Activated CD4-positive, alpha-beta T cell treated with anti-CD3 and anti-CD28 coated beads, Interleukin-2, Interleukin-4, amounts not matched to agents 100 ng/mL and 50 ng/mL, durations not matched to agents 16 hours and 8 hours (primary cell): Measurements from ENCODE around the gene ZNF778.
"Not testable (repeated sequence)": the region's sequence is repeated elsewhere in the genome, so short reads cannot be mapped to it uniquely, and the experiment has no call there.

ENCODE experiments used
- DNase-seq: peaks from one replicate; pipeline ENCODE4 v3.0.0-alpha.2; 2020; ENCODE audit warnings: low spot score

Gene ZNF778

DNA sequence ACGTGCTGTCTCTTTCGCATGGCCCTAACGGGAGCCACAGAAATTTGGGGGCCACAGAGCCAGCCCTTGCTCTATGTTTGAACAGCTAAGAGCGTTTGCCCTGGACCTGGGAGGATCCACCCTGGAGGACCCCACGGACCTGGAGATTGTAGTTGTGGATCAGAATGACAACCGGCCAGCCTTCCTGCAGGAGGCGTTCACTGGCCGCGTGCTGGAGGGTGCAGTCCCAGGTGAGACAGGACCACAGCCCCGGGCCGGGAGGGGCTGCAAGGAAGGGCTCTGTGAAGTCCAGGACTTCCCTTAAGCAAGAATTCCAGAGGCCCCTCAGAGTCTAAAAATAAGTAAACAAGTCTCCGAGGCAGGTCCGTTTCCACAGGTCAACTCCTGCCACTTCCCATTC, 34.0 kb upstream of the ZNF778 start:
- DNase-seq, result no peak

DNA sequence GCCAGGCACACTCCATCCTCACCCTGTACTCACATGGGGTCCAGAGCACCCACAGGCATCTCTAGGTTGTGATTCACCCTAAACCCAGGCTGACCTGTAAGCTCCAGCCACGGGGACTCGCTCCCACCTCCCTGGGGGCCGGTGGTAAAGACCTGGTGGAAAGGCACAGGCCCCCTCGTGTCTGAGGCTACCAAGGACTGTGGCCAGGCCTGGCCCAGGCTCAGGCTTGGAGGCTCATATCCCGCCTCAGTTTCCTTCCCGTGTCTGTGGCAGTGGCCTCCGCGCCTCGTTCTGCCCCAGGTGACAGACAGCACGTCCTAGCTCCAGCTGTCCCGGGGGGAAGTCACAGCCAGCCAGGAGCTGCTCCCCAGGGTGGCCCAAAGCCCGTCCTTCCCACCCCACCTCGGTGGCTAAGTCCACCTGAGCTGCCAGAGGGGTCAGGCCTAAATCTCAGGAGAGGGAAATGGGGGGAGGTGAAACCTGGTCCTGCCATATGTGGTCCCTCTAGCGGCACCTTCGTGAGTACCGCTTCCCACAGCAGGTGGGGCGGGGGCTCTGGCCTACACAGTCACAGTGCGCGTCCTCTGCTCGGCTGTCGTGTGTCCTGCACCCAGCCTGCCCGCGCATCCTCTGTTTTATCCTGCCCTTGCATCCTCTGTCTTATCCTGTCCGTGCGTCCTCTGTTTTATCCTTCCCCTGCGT, 33.4 kb upstream of the ZNF778 start:
- no peak for DNase-seq

DNA sequence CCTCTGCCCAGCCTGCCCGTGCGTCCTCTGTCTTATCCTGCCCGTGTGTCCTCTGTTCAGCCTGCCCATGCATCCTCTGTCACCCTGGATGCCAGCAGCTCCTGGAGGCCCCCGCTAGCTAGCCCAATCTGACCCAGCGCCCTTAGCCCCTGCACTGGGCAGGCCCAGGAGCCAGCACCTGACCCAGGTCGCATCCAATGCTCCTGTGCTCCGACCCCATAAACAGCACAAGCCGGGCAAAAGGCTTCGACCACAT, 32.9 kb upstream of the ZNF778 start:
- DNase-seq, result no peak

DNA sequence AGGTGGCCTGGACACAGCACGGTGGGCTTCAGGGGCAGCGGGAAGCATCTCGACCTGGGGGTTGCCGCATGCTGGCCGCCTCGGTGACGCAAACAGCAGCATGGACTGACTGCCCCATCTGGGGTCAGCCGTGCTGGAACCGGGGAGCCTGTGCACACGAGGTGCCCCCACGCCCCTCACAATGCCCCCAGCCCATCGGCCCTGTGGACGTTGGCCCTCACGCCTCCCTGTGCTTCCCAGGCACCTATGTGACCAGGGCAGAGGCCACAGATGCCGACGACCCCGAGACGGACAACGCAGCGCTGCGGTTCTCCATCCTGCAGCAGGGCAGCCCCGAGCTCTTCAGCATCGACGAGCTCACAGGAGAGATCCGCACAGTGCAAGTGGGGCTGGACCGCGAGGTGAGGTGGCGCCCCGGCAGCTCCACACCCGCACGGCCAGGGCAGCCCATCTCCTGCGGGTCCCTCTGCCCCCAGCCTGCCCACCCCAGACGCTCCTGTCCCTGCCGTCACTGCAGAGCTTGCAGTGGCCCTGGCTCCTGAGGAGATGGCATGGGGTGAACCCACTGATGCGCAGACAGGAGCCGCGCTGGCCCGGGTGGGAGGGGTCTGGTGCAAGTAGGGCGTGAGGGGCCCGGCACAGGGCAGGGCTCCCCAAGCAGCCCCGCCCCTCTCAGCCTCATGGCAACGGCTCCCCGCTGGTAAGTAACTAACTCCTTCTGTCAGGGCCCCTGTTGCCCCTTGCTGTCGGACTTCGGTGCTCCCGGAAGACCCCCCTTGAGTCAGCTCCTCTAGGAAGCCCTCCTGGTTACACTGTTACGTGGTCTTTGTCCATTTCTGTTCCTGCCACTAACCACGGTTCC, 32.3 kb upstream of the ZNF778 start:
- DNase-seq, result no peak

DNA sequence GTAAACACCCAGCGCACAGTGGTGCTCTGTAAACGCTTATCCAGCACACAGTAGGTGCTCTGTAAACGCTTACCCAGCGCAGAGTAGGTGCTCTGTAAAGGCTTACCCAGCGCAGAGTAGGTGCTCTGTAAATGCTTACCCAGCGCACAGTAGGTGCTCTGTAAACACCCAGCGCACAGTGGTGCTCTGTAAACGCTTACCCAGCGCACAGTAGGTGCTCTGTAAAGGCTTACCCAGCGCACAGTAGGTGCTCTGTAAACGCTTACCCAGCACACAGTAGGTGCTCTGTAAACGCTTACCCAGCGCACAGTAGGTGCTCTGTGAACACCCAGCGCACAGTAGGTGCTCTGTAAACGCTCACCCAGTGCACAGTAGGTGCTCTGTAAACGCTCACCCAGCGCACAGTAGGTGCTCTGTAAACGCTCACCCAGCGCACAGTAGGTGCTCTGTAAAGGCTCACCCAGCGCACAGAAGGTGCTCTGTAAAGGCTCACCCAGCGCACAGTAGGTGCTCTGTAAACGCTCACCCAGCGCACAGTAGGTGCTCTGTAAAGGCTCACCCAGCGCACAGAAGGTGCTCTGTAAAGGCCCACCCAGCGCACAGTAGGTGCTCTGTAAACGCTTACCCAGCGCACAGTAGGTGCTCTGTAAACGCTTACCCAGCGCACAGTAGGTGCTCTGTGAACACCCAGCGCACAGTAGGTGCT, 31.5 kb upstream of the ZNF778 start:
- DNase-seq, result not testable (repeated sequence)

DNA sequence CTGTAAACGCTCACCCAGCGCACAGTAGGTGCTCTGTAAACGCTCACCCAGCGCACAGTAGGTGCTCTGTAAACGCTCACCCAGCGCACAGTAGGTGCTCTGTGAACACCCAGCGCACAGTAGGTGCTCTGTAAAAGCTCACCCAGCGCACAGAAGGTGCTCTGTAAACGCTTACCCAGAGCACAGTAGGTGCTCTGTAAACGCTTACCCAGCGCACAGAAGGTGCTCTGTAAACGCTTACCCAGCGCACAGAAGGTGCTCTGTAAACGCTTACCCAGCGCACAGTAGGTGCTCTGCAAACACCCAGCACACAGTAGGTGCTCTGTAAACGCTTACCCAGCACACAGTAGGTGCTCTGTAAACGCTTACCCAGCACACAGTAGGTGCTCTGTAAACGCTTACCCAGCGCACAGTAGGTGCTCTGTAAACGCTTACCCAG, 30.9 kb upstream of the ZNF778 start:
- not testable (repeated sequence) for DNase-seq

DNA sequence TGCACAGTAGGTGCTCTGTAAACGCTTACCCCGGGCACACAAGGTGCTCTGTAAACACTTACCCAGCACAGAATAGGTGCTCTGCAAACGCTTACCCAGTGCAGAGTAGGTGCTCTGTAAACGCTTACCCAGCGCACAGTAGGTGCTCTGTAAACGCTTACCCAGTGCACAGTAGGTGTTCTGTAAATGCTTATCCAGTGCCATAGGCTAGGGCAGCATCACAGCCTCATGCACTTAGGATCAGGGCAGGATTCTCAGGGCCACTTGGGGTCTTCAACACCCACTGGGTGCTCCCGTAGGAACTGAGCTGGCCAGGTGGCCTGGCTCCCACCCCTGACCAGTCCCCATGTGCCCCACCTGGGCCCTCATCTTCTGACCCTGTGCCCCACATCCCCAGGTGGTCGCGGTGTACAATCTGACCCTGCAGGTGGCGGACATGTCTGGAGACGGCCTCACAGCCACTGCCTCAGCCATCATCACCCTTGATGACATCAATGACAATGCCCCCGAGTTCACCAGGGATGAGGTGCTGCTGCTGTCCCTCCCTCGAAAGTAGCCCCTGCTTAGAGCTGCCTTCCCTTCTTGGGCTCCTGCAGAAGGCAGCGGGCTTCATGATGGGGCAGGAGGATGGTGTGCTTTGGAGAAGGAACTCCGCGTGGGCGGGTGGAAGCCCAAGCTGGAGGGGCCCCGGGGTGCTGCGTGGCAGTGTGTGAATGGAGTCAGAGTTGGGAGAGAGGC, 30.3 kb upstream of the ZNF778 start:
- no peak for DNase-seq

DNA sequence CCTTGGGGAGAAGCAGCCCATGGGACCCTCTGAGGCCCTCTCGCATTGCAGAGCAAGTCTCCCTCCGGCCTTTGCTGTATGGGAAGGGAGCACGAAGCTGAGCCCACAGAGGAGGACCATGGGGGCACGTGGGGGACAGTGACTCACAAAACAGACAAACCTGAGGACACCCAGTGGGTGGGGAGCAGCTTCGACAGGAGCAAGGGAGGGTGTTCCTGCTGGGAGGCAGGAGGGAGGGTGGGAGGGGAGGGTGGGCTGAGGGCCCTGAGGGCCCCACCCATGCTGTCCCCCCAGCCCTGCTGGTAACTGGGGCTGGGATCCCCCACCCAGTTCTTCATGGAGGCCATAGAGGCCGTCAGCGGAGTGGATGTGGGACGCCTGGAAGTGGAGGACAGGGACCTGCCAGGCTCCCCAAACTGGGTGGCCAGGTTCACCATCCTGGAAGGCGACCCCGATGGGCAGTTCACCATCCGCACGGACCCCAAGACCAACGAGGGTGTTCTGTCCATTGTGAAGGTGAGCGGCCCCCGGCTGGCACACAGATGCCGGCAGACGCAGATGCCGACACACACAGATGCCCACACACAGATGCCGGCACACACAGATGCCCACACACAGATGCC, 29.6 kb upstream of the ZNF778 start:
- no peak for DNase-seq

DNA sequence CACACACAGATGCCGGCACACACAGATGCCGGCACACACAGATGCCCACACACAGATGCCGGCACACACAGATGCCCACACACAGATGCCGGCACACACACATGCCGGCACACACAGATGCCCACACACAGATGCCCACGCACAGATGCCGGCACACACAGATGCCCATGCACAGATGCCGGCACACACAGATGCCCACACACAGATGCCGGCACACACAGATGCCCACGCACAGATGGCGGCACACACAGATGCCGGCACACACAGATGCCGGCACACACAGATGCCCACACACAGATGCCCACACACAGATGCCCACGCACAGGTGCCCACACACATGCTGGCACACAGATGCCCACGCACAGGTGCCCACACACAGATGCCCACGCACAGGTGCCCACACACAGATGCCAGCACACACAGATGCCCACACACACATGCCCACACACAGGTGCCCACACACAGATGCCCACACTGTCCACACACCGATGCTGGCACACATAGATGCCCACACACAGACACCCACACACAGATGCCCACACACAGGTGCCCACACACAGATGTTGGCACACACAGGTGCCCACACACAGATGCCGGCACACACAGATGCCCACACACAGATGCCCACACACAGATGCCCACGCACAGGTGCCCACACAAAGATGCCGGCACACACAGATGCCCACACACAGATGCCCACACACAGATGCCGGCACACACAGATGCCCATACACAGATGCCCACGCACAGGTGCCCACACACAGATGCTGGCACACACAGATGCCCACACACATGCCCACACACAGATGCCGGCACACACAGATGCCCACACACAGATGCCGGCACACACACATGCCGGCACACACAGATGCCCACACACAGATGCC, 28.8 kb upstream of the ZNF778 start:
- not testable (repeated sequence) for DNase-seq

DNA sequence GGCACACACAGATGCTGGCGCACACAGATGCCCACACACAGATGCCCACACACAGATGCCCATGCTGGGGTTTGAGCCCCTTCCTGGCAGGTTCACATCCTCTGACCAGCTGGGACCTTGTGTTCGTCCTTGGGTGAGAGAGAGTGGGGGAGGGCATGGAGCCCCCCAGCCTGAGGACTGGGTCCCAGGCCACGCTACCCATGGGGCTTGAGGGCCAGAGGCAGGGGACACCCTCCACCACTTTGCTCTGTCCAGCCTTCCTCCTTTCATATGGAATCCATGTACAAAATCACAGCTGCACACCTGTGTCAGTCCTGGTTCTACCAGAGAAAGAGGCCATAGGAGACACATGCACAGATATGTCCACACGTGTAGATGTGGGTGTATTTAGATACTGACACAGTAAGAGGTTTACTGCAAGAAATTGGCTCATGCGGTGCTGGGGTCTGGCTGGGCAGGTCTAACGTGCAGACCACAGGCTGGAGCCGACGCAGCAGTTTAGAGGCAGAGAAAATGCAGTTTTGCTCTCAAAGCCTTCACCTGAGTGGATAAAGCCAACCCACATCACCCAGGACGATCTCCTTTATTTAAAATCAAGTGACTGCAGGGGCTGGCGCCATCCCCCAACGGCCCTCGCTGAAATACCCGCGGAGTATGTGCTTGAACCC, 28.0 kb upstream of the ZNF778 start:
- no peak for DNase-seq

DNA sequence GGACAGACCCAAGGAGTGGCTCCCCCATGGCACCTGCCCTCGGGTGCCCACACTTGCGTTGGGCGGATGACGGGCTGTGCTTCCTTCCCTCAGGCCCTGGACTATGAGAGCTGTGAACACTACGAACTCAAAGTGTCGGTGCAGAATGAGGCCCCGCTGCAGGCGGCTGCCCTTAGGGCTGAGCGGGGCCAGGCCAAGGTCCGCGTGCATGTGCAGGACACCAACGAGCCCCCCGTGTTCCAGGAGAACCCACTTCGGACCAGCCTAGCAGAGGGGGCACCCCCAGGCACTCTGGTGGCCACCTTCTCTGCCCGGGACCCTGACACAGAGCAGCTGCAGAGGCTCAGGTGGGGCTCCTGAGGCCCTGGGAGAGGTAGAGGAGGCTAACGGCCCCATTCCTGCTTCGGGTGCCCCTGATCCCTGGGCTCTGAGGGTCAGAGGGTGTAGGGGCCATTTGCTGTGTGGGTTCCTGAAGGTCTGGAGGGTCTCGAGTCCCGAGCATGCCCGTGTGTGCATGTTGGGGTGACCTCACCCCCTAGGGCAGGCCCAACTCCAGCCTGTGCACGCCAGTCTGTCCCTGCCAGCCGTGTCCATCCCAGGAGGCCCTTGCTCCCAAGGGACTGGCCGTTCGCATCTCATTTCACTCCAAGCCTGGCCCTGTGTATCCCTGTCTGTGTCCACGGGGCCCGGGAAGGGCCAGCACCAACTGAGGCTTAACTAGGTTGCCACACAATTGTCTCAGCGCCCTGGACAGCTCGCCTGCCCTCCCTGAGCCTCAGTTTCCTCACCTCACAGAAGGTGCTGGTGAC, 27.1 kb upstream of the ZNF778 start:
- no peak for DNase-seq

DNA sequence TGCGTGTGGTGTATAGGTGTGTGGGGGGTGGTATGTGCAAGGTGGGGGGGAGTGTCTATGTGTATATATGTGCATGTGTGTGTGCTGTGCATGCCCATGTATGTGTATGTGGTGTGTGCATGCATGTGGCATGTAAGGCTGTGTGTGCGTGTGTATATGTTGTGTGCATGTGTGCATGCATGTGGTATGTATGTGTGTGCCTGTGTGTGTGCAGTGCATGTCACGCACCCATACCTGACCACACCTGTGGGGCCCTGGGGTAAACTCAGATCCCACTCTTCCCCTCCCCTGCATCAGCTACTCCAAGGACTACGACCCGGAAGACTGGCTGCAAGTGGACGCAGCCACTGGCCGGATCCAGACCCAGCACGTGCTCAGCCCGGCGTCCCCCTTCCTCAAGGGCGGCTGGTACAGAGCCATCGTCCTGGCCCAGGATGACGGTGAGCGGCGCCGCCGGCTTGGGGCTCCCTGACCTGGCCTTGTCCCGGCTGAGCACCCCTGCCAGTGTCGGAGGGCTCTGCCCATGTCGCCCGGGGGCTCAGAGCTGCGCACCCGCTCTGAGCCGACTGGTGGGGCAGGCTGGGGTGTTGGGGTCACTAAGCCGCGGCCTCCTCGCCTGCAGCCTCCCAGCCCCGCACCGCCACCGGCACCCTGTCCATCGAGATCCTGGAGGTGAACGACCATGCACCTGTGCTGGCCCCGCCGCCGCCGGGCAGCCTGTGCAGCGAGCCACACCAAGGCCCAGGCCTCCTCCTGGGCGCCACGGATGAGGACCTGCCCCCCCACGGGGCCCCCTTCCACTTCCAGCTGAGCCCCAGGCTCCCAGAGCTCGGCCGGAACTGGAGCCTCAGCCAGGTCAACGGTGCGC, 26.2 kb upstream of the ZNF778 start:
- DNase-seq, result no peak

DNA sequence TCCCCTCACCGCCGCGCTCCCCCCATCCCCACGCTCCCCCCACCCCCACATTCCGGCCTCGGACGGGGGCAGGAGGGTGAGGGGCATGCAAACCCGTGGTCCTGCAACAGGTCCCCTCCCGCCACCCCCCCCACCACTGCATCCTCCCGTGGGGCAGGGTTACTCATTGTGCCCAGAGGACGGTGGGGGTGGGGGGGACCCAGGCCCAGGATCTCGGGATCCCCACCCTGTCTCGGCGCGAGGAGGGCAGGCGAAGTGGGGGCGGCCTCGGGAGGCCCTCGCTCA, 25.7 kb upstream of the ZNF778 start:
- no peak for DNase-seq

DNA sequence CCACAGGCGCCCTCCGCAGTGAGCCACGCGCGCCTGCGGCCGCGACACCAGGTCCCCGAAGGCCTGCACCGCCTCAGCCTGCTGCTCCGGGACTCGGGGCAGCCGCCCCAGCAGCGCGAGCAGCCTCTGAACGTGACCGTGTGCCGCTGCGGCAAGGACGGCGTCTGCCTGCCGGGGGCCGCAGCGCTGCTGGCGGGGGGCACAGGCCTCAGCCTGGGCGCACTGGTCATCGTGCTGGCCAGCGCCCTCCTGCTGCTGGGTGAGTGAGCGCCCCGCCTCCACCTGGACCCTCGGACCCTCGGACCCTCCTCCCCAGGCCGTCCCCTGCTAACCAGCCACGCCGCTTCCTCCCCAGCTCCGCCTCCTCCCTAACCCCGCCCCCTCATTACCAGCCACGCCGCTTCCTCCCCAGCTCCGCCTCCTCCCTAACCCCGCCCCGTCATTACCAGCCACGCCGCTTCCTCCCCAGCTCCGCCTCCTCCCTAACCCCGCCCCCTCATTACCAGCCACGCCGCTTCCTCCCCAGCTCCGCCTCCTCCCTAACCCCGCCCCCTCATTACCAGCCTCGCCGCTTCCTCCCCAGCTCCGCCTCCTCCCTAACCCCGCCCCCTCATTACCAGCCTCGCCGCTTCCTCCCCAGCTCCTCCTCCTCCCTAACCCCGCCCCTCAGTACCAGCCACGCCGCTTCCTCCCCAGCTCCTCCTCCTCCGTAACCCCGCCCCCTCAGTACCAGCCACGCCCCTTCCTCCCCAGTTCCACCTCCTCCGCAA, 25.1 kb upstream of the ZNF778 start:
- peak; percentile 80 for DNase-seq

DNA sequence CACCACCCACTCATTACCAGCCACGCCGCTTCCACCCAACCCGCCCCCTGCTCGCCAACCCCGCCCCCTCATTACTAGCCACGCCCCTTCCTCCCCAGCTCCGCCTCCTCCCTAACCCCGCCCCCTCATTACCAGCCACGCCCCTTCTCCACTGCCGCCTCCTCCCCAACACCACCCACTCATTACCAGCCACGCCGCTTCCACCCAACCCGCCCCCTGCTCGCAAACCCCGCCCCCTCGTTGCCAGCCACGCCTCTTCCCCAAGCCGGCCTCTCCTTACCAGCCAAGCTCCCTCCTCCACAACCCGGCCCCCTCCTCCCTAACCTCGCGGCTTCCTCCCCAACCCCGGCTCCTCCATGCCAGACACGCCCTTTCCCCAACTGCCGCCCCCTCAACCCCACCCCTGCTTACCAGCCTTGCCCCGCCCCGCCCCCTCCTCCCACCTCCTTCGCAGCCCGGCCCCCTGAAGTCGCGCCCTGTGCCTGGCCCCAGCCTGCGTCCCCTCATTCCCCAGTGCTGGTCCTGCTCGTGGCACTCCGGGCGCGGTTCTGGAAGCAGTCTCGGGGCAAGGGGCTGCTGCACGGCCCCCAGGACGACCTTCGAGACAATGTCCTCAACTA, 24.4 kb upstream of the ZNF778 start:
- DNase-seq, result peak; percentile 65

DNA sequence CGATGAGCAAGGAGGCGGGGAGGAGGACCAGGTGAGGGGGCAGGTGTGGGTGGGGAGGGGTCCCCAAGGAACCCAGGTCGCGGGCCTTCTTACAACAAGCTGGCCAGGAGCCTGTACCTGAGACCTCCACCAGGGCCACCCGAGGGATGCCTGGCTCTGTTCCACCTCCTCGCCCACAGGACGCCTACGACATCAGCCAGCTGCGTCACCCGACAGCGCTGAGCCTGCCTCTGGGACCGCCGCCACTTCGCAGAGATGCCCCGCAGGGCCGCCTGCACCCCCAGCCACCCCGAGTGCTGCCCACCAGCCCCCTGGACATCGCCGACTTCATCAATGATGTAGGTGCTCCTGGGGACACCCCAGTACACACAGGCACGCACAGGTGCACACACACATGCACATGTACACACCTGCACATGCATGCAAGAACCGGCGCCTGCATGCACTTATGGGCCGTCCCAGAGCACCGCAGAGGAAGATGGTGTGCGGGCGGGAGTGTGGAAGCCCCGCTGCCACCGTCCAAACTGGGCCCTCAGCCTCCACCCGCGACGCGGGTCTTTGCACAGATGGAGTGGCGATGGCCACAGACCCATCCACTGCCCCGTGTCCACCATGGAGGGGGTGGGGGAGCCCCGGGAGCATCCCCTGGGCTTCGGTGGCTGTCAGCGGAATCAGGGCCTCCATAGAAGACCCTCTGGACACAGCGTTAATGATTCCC, 23.8 kb upstream of the ZNF778 start:
- no peak for DNase-seq
